Measurements from ENCODE around the gene LRMDA. TPM values are rescaled to one million over a fixed set of nuclear protein-coding genes. Genes with fewer than 3 reads are reported as not detected.

LRMDA gene
- total and polyA plus RNA-seq, 2 of the 13 experiments (the other 11 are each of a cell fraction or from before 2014, with no cell fraction given), result 13.4 to 22.0 TPM

- Histone ChIP-seq H3K79me2 (ENCODE audit: insufficient read depth, low read length) (no peaks in the 10 kb centered on the region), H3K4me3 (replicated peaks in 1 of 3; ENCODE audit: insufficient read depth in 1 of 3, low read depth in 2 of 3, low read length in 3 of 3) (no peak overlapping the region), H3K27me3 (ENCODE audit: control insufficient read depth in 1 of 2, insufficient read depth in 2 of 2, low read length in 2 of 2) (no peaks in the 10 kb centered on the region), H2AFZ (ENCODE audit: low read length) (no peak overlapping the region), H3K4me1 (ENCODE audit: insufficient read depth, low read length) (peaks cover 26% of the 10 kb centered on the region), H3K9ac (ENCODE audit: insufficient read depth, low read depth, low read length) (no peak overlapping the region), H3K27ac (ENCODE audit: extremely low read length, insufficient read depth, low read length) (no peak overlapping the region), H3K4me2 (ENCODE audit: low read depth, low read length) (no peak overlapping the region), H3K36me3 (replicated peaks in 1 of 2; ENCODE audit: control insufficient read depth in 1 of 2, insufficient read depth in 2 of 2, low read length in 2 of 2) (no peaks in the 10 kb centered on the region), H3K9me3 (ENCODE audit: low read length) (no peaks in the 10 kb centered on the region), H4K20me1 (ENCODE audit: insufficient read depth, low read length) (no peaks in the 10 kb centered on the region)
- ATAC-seq, result peak; percentile 51
- intact Hi-C loops (cut with micrococcal nuclease; ENCODE audit: unreplicated experiment) (no loop called here), in situ Hi-C loops (cut with HindIII; ENCODE audit: extremely low pct_ligation_motif_present, low pct_unique_long_range_greater_than_20kb) (no loop called here)
- POLR2A ChIA-PET, result no interaction called here
- BruUV-seq (replicated peaks), result no TSS peak
- FAIRE-seq, result no peak
- no peak for DNase-seq (ENCODE audit: low spot score)
- CTCF ChIA-PET (ENCODE audit: low intra/inter-chr PET ratio, low total read pairs), result no interaction called here
- WGBS (ENCODE audit: low lambda C conversion rate), result 73% methylated on average over 1 of the region's 1 CpG
- peak; percentile 54 for TF ChIP-seq LCORL (IDR thresholded peaks at IDR 0.05)
- TF ChIP-seq LCORL (CRISPR knock-in tag; IDR thresholded peaks at IDR 0.05), result no peak
- TF ChIP-seq DNMT1 (CRISPR knock-in tag; IDR thresholded peaks at IDR 0.05), result no peak
- TF ChIP-seq, protein P1, sequence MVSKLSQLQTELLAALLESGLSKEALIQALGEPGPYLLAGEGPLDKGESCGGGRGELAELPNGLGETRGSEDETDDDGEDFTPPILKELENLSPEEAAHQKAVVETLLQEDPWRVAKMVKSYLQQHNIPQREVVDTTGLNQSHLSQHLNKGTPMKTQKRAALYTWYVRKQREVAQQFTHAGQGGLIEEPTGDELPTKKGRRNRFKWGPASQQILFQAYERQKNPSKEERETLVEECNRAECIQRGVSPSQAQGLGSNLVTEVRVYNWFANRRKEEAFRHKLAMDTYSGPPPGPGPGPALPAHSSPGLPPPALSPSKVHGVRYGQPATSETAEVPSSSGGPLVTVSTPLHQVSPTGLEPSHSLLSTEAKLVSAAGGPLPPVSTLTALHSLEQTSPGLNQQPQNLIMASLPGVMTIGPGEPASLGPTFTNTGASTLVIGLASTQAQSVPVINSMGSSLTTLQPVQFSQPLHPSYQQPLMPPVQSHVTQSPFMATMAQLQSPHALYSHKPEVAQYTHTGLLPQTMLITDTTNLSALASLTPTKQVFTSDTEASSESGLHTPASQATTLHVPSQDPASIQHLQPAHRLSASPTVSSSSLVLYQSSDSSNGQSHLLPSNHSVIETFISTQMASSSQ (IDR thresholded peaks at IDR 0.05; ENCODE audit: low read depth), result 0 out of 2 replicates have a peak, but pooled peaks have one; percentile 34
- TF ChIP-seq, protein P1 (CRISPR knock-in tag; IDR thresholded peaks at IDR 0.05; ENCODE audit: borderline replicate concordance), result no peak
Observed at GRCh38 chr10:76091926-76092325, 660.5 kb downstream of the LRMDA start.

GRCh38 chr10:76106611-76107010 is 675.2 kb downstream of the LRMDA start:
- BruUV-seq (replicated peaks), result no TSS peak
- H3K79me2 ChIP-seq (ENCODE audit: insufficient read depth, low read length), result no peaks in the 10 kb centered on the region
- ChIA-PET POLR2A (no interaction called here), CTCF (ENCODE audit: low intra/inter-chr PET ratio, low total read pairs) (no interaction called here)
- FAIRE-seq (no peak), DNase-seq (ENCODE audit: low spot score) (no peak), ATAC-seq (no peak)
- no peak overlapping the region for H2AFZ ChIP-seq (ENCODE audit: low read length)
- no peaks in the 10 kb centered on the region for H3K36me3 ChIP-seq (replicated peaks in 1 of 2; ENCODE audit: control insufficient read depth in 1 of 2, insufficient read depth in 2 of 2, low read length in 2 of 2)
- no peak overlapping the region for H3K27ac ChIP-seq (ENCODE audit: extremely low read length, insufficient read depth, low read length)
- H4K20me1 ChIP-seq (ENCODE audit: insufficient read depth, low read length), result no peaks in the 10 kb centered on the region
- H3K9ac ChIP-seq (ENCODE audit: insufficient read depth, low read depth, low read length), result no peak overlapping the region
- no peak overlapping the region for H3K4me2 ChIP-seq (ENCODE audit: low read depth, low read length)
- intact Hi-C loops (cut with micrococcal nuclease; ENCODE audit: unreplicated experiment), result no loop called here
- peaks cover 21% of the 10 kb centered on the region for H3K4me1 ChIP-seq (ENCODE audit: insufficient read depth, low read length)
- H3K9me3 ChIP-seq (ENCODE audit: low read length), result no peaks in the 10 kb centered on the region
- in situ Hi-C loops (cut with HindIII; ENCODE audit: extremely low pct_ligation_motif_present, low pct_unique_long_range_greater_than_20kb), result no loop called here
- no peak overlapping the region for H3K4me3 ChIP-seq (replicated peaks in 1 of 3; ENCODE audit: insufficient read depth in 1 of 3, low read depth in 2 of 3, low read length in 3 of 3)
- WGBS (ENCODE audit: low lambda C conversion rate), result 98% methylated on average over 6 of the region's 6 CpGs
- no peaks in the 10 kb centered on the region for H3K27me3 ChIP-seq (ENCODE audit: control insufficient read depth in 1 of 2, insufficient read depth in 2 of 2, low read length in 2 of 2)
- TF ChIP-seq, protein P2, sequence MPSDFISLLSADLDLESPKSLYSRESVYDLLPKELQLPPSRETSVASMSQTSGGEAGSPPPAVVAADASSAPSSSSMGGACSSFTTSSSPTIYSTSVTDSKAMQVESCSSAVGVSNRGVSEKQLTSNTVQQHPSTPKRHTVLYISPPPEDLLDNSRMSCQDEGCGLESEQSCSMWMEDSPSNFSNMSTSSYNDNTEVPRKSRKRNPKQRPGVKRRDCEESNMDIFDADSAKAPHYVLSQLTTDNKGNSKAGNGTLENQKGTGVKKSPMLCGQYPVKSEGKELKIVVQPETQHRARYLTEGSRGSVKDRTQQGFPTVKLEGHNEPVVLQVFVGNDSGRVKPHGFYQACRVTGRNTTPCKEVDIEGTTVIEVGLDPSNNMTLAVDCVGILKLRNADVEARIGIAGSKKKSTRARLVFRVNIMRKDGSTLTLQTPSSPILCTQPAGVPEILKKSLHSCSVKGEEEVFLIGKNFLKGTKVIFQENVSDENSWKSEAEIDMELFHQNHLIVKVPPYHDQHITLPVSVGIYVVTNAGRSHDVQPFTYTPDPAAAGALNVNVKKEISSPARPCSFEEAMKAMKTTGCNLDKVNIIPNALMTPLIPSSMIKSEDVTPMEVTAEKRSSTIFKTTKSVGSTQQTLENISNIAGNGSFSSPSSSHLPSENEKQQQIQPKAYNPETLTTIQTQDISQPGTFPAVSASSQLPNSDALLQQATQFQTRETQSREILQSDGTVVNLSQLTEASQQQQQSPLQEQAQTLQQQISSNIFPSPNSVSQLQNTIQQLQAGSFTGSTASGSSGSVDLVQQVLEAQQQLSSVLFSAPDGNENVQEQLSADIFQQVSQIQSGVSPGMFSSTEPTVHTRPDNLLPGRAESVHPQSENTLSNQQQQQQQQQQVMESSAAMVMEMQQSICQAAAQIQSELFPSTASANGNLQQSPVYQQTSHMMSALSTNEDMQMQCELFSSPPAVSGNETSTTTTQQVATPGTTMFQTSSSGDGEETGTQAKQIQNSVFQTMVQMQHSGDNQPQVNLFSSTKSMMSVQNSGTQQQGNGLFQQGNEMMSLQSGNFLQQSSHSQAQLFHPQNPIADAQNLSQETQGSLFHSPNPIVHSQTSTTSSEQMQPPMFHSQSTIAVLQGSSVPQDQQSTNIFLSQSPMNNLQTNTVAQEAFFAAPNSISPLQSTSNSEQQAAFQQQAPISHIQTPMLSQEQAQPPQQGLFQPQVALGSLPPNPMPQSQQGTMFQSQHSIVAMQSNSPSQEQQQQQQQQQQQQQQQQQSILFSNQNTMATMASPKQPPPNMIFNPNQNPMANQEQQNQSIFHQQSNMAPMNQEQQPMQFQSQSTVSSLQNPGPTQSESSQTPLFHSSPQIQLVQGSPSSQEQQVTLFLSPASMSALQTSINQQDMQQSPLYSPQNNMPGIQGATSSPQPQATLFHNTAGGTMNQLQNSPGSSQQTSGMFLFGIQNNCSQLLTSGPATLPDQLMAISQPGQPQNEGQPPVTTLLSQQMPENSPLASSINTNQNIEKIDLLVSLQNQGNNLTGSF (CRISPR knock-in tag; IDR thresholded peaks at IDR 0.05), result no peak
- TF ChIP-seq, protein P3, sequence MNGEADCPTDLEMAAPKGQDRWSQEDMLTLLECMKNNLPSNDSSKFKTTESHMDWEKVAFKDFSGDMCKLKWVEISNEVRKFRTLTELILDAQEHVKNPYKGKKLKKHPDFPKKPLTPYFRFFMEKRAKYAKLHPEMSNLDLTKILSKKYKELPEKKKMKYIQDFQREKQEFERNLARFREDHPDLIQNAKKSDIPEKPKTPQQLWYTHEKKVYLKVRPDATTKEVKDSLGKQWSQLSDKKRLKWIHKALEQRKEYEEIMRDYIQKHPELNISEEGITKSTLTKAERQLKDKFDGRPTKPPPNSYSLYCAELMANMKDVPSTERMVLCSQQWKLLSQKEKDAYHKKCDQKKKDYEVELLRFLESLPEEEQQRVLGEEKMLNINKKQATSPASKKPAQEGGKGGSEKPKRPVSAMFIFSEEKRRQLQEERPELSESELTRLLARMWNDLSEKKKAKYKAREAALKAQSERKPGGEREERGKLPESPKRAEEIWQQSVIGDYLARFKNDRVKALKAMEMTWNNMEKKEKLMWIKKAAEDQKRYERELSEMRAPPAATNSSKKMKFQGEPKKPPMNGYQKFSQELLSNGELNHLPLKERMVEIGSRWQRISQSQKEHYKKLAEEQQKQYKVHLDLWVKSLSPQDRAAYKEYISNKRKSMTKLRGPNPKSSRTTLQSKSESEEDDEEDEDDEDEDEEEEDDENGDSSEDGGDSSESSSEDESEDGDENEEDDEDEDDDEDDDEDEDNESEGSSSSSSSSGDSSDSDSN (CRISPR knock-in tag; IDR thresholded peaks at IDR 0.05), result no peak

Measured in HepG2 (cell line).